HG03354 (cell line): ENCODE results near the gene HACL1.
"Not testable (repeated sequence)": the region's sequence is repeated elsewhere in the genome, so short reads cannot be mapped to it uniquely, and the experiment has no call there.

Experiments used
- ATAC-seq: cut with Tn5 transposase; IDR thresholded peaks from one replicate; pipeline ENCODE4 v1.9.1; 2021; ENCODE audit warnings: mild to moderate bottlenecking; ENCODE audit not compliant: unreplicated experiment, poor library complexity, severe bottlenecking

HACL1 gene

GRCh38 chr3:15532614-15533013 lies 68.8 kb downstream of the HACL1 start:
- not testable (repeated sequence) for ATAC-seq

GRCh38 chr3:15531346-15531745 lies 70.0 kb downstream of the HACL1 start:
- no peak for ATAC-seq

- no peak for ATAC-seq
Observed at GRCh38 chr3:15528854-15529537, 72.4 kb downstream of the HACL1 start.

GRCh38 chr3:15527031-15527459 lies 74.3 kb downstream of the HACL1 start:
- no peak for ATAC-seq

GRCh38 chr3:15525790-15526189 lies 75.6 kb downstream of the HACL1 start:
- ATAC-seq = no peak

- ATAC-seq = no peak
Observed at GRCh38 chr3:15523660-15524417, 77.5 kb downstream of the HACL1 start.

GRCh38 chr3:15522016-15522415 lies 79.4 kb downstream of the HACL1 start:
- no peak for ATAC-seq

GRCh38 chr3:15521573-15521965 lies 79.8 kb downstream of the HACL1 start, which contains the start of gene COLQ:
COLQ (minus strand) TSS chr3:15521706; CDS start chr3:15521625, 81 bp downstream.
- ATAC-seq = no peak

GRCh38 chr3:15520804-15521572 lies 80.4 kb downstream of the HACL1 start:
- ATAC-seq = no peak

GRCh38 chr3:15520185-15520584 lies 81.2 kb downstream of the HACL1 start:
- ATAC-seq = no peak

- no peak for ATAC-seq
Observed at GRCh38 chr3:15519096-15519495, 82.3 kb downstream of the HACL1 start.

- no peak for ATAC-seq
Observed at GRCh38 chr3:15514663-15515340, 86.6 kb downstream of the HACL1 start.

GRCh38 chr3:15513810-15514662 lies 87.3 kb downstream of the HACL1 start:
- ATAC-seq = no peak

- no peak for ATAC-seq
Observed at GRCh38 chr3:15513116-15513515, 88.3 kb downstream of the HACL1 start.

GRCh38 chr3:15512166-15512565 lies 89.2 kb downstream of the HACL1 start:
- ATAC-seq = no peak

- no peak for ATAC-seq
Observed at GRCh38 chr3:15511156-15511555, 90.2 kb downstream of the HACL1 start.
